A549 treated with AZD9567 at 1 μM for 4 hours (cell line): ENCODE results near the gene TGFBRAP1. TPM values are rescaled to one million over a fixed set of nuclear protein-coding genes. Genes with fewer than 3 reads are reported as not detected.

Experiments
- total RNA-seq: library from RNA; stranded (reverse); fragments of 200-300 nt; extraction: Qiagen RNA extraction; gene quantifications from 5 replicates; pipeline ENCODE4 v1.2.3, GENCODE V29; 2022; ENCODE audit not compliant: insufficient read depth

TGFBRAP1 gene, protein sequence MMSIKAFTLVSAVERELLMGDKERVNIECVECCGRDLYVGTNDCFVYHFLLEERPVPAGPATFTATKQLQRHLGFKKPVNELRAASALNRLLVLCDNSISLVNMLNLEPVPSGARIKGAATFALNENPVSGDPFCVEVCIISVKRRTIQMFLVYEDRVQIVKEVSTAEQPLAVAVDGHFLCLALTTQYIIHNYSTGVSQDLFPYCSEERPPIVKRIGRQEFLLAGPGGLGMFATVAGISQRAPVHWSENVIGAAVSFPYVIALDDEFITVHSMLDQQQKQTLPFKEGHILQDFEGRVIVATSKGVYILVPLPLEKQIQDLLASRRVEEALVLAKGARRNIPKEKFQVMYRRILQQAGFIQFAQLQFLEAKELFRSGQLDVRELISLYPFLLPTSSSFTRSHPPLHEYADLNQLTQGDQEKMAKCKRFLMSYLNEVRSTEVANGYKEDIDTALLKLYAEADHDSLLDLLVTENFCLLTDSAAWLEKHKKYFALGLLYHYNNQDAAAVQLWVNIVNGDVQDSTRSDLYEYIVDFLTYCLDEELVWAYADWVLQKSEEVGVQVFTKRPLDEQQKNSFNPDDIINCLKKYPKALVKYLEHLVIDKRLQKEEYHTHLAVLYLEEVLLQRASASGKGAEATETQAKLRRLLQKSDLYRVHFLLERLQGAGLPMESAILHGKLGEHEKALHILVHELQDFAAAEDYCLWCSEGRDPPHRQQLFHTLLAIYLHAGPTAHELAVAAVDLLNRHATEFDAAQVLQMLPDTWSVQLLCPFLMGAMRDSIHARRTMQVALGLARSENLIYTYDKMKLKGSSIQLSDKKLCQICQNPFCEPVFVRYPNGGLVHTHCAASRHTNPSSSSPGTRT
- total RNA-seq: 15.1 to 16.6 TPM (median 15.6 TPM) in 5 replicates

DNA sequence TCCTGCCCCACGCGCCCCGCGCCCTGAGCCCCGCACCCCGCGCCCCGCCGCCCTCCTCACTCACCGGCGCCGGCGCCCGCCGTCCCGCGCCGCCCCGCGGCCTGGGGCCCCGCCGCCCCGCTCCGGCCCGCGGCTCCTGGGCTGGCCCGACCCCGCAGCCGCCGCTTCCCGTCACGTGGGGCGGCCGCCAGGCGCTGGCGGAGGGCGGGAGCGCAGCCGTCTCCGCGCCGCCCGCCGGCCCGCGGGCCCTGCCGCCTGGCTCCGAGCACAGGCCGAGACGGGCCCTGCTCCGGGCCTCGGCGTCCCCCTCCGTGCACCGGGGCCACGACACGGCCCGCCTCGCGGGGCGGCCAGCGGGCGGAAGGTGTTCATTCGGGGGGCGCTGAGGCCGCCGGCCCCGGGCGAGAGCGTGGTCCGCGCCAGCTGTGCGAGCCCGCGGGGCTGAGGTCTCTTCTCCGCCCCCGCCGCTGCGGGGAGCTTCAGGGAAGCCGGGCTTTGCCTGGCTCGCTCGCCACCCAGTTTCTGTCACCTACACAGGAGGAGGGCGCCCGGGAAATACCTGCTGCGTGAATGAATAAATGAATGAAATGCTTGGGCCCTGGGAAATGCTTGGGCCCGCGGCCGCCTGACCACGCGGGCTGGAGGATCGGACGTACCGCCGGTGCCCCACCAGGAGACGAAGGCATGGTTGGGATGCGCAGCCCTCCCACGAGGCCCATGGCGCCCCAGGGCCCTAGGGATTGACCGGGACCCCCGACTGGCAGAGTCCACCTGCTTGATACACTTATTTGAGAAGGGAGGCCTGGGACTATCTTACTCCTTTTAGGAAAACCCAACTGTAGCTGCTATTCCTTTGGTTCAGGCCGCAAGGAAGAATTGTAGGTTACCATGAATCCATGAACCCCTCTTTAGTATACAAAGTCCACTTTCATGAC is at the start of gene TGFBRAP1:
TSS of gene TGFBRAP1 (minus strand) at position 175 of the 935 bp plus-strand sequence. CDS start 21,434 bp downstream, outside the sequence.

DNA sequence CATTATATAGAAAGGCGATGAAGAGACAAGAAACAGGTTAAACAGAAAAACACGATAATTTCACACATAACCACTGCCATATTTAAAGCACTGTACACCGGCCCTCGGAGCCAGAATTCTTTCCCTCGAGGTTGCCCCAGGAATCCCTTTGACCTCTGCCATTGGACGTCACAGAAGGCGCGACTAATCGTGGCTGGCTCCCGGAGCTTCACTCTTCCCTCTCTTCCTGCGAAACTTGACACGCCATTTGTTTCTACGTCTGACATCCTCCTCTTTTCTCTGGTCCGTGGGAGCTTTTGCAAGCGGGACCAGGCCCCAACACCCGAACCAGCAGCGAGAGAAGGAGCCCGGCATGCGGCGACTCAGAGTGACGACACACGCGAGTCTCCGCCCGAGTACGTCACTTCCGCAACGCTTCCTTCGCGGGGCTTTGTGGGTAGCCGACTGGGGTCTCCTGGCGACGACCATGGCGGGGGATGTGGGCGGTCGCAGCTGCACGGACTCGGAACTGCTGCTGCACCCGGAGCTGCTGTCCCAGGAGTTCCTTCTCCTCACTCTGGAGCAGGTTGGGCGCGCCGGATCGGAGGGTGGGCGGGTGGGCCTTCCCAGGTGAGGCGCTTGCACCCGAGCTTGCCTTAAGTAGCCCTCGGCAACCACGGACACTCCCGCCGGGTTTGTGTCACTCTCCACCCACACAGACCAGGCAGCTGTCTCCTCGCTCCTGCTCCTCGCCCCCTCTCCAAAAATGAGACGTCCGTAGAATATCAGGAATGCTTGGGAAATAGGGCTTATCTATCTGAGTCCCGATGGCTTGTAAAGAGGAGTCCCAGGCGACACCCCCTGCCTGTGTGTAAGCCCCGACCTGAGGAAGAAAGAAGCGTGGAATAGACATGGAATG is 7.8 kb upstream of the TGFBRAP1 start, which contains the start of gene C2orf49:
TSS of gene C2orf49 (plus strand) at position 419 of the 898 bp plus-strand sequence. CDS start at position 467, 48 bp downstream.

DNA sequence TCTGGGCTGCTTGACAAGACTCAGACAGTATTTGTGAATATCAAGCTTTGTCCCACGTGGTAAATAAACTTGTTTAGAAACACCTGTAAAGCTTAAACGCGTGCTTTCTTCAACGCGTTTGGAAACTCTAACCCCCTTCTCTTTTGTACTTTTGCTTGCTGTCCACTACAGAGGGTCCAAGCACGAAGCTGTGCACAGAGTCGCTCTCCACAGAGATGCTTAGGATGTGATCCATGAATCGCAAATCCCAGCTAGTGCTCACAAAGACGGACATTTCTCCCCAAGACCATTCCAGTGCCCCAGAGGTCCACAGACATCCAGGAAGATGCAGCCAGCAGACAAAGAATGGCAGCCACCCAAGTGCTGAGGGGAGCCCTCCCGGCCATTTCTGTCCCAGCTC is 88.1 kb downstream of the TGFBRAP1 start, which contains the start of gene GPR45:
TSS of gene GPR45 (plus strand) at position 301 of the 400 bp plus-strand sequence. CDS start 116 bp downstream, outside the sequence.

Other genes with a start within 250 kb of the TGFBRAP1 start
- gene GPR45, start 88.0 kb downstream of the TGFBRAP1 start, total RNA-seq: 0.15 TPM in 1 of 5 replicates, not detected in the others
- gene C2orf49, start 7.8 kb upstream of the TGFBRAP1 start, total RNA-seq: 12.4 to 17.9 TPM (median 14.8 TPM) in 5 replicates
- 53.7 to 59.8 TPM (median 58.6 TPM) in 5 replicates for gene FHL2, start 69.3 kb upstream of the TGFBRAP1 start, total RNA-seq